GM18499 (cell line): ENCODE measurements around the gene GFPT2.

Experiments used
- ATAC-seq: cut with Tn5 transposase; IDR thresholded peaks from one replicate; pipeline ENCODE4 v1.9.1; 2021; ENCODE audit warnings: moderate number of reproducible peaks; ENCODE audit not compliant: insufficient read depth, unreplicated experiment

GFPT2 gene

DNA sequence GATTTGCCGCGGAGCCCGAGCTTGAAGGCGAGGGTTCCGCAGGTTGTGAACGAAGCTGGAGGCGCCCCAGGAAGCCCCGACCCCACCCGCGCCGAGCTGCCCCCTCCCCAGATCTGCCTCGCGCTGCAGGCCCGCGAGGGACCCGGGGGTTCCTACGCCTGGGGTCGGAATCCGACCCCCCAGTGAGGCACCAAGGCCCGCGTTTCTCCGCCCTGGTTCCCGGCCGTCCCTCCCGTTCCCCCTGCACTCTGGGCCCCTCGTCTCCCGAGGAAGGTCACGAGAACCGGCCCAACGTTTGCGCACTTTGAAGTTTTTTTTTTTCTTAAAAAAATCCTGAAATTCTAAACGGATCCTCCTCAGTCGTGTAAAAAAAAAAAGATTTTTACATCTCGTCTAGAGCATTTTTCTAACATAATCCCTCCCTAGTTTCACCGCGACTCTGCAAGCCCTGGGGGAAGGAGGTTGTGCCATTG, 880 bp upstream of the GFPT2 start:
- ATAC-seq = no peak

DNA sequence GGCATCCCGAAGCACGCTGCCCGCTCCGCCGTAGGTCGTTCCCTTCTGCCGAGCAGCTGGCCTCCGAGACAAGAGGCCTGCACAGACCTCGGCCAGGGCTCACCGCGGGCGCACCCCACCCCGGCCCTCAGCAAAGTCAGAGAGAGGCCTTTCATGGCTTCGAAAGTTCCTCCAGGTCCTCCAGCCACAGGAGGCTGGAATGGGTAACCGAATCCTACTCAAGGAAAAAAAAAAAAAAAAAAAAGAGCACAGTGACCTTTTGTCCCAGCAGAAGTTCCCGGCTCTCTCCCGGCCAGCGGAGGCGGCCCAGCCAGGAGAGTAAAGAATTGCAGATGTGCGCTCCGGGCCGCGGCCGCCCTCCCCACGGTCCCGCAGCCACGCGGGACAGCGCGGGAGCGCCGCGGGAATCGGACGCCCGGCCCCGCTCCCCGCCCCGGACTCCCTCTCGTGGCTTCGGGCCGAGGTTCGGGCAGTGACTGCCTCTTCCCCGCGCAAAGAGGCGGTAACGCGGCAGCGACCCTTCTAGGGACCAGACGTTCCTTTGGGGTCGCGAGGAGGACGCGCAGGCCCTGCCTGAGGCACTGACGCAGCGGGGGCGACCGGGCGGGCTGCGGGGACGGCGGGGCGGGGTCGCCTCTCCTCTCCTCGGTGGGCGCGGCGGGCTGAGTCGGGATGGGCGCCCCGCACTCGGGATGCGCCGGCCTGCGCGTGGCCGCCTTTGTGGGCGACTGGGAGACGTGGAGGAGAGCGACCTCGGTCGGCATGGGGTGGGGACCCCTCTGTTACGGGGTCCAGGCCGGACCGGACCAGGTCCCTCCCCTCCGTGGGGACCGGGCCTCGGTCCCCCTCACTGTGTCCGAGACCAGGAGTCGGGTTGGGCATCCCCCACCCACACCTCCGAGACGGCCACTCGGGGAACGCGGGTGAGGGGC, 754 bp downstream of the GFPT2 start:
- ATAC-seq = no peak

DNA sequence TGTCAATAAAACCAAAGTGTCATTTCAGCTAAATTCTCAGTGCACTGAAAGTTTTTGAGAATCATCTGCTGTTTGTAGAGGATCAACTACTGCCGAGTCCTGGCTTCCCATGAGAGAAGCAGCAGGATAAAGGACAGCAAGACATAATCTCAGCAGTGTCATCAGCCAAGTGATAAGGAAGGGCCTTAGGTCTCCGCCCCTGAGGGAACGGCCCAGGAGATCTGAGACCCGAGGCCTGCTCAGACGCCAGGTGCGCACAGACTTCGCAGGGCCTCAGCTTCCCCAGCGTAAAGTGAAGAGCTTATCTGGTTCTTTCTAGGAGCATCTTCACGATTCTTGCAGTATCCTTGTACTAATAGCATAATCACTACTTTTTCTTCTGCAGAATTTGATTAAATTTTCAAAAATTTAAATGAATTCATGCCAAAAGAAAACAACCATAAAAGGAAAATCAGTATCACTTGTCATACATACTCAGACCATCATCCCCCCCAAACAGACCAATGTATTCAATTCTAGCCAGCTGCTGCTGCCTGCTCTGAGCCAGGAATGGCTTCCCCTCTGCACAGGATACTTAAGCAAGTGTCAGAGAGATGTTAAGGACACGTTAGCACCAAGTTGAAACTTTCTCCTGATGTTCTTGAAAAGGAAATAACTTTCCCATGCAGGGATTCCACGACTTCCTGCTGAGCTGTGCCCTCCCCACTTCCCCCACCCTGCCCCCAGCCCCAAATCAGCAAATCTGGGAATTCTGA, 2.2 kb downstream of the GFPT2 start:
- no peak for ATAC-seq

DNA sequence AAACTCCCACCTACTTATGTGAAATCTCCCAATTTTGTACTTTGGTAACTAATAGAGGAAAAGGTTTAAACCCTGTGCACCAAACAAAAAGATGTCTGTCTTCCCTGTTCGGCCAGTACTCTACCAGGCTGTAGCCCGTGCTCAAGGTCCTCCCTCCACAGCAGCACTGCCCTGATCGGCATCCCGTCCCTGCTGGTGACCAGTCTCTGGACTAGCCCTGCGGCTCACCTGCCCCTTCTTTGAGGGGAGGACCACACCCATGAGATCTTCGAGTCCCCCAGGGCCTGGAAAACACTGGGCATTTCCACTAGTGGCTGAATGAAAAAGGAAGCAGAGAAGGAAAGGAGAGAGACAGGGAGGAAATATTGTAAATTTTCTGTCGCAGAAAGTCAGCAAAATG, 2.8 kb downstream of the GFPT2 start:
- no peak for ATAC-seq

DNA sequence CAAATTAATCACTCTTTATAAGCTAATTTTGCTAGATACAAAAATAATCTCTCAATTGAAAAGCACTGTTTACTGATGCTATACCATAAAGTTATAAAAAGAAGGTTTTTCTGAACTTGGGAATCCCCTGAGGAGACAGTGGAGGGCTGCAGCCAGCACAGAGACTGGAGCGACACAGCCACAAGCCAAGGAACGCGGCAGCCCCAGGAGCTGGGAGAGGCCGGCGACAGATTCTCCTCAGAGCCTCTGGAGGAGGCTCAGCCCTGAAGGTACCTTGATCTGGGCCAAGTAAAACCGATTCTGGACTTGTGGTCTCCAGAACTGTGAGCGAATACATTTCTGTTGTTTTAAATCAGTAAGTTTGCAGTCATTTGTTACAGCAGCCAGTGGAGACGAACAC, 3.7 kb downstream of the GFPT2 start:
- no peak for ATAC-seq

DNA sequence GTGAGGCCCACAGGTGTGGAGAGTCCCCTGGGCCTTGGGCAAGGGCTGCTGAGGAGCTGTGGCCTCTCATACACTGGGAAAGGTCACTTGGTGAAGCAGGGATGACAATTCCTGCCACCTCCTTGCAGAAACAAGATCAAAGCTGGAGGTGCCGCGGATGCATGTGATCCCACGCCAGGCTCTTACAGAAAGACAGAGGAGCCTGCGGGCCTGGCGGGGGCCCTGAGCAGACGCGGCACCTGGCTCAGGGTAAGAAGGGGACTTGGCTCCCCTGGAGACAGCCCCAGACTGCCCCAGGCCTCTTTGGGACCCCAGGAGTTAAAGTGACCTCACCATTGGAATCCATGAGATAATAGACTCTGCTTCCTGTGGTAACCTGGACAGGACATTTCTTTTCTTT, 4.8 kb downstream of the GFPT2 start:
- ATAC-seq = no peak

DNA sequence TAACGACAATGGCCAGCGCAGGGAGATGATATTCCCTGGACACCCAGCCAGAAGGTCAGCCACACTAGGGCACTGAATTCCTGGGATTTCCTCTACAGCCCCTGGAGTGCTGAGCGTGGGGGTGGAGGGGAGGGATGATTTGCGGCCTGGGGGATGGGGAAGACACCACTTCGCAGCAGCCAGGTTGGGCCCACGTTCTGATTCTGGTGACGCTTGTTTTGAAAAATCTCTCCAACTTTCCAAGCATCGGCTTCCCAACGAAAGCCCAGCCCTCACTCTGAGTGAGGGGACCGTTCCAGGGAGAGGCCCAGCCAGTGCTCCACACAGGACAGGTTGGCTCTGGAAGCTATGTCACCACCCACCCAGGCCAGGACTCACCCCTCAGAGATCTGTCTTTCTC, 5.4 kb downstream of the GFPT2 start:
- no peak for ATAC-seq

DNA sequence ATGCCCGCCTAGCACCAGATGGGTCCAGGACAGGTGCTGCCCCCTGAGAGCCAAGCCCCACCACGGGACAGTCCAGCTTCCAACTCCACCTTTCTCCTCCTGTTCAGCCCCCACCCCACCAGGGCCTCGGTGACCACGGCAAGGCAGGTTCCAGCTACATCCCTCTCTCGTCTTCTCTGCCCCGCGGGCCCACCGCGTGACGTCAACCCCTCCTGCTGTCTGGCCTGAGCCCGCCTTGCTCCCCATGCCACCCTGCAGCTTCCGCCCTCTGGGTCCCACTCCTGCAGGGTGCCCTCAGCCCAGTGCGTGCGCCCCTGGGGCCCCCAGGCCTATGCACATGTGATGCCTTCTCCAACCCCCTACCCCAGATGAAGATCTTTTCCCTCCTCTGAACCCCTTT, 6.8 kb downstream of the GFPT2 start:
- ATAC-seq = no peak

DNA sequence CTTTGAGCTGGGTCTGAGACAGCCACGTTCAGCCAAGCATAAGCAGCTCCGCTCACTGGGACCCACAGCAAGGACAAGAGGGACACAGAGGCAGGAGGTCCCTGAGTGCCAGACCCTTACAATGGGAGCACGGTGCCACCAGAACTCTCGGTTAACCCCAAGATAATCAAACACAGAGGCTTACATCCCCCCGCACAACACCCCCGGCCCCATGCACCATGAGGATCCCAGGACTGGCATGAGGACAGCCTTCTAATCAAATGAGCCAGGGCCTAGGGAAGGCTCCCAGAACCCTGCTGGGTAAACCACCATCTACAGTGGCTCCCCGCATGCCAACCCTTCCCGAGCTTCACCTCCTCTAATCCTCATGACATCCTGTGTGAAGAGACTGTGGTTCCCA, 7.4 kb downstream of the GFPT2 start:
- no peak for ATAC-seq

DNA sequence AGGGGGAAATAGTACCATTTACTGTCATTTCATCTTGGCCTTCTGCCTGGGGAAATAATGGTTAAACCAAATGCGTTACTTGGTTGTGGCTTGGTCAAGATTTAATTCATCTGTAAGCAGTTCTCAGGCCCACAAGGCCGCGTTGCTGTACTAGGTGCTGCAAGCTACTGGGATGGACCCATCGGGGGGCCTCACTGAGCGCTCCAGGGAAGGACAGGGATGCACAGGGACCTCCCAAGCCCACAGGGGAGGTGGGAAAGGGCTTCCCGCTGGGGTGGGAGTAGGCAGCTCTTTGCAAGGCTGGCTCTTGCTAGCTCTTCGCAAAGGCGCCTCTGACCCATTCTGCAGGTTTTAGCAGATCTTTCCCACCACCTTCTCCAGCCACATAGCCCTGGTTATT, 8.0 kb downstream of the GFPT2 start:
- no peak for ATAC-seq

DNA sequence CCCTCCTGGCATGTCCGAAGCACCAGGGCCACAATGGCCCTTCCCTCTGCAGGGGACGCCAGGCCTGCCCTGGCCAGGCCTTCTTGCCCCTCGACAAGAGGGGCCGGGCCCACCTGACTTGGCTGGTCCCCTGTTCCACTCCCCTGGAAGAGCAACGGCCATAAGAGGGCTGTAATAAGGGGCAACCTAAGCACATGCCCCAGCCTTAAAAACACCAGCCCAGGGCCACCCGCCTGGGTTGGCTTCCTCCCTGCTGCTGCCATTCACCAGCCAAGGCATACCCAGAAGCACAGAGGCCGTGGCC, 8.5 kb downstream of the GFPT2 start:
- no peak for ATAC-seq

DNA sequence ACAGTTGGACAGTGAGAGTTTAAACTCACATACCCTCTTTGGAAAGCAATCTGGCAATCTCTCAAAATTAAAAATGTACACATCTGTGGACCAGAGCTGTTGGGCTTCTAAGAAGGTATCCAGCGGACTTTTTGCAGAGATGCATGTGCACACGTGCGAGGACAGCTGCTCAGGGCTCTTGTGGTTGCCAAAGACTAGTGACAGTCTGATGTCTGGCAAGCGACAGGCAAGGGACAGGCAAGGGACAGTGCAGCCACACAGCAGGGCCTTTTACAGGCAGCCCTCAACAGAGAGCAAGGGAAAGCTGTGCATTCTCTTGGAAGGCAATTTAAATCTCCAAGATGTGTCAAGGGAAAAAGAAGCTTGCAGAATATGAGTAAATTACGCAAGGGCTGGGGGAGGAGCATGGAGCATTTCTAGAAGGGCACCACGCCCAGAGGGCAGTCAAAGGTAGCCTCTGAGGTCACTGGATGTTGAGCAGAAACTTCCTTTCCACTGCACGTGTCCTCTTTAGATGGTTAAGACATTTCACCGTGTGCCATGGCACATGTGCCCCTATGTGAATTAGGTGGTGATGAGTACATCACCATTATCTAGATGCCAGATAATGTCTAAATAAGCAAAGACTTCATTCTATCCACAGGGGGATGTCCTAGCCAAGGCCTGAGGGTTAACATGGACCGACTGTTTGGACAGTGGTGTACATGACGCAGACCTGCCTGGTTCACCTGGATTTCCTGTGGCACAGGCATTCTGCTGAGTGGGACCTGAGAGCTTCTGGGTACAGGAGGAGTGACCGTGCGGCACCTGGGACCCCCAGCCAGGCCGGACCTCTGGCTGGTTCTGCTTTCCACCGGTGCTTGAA, 9.1 kb downstream of the GFPT2 start:
- no peak for ATAC-seq

DNA sequence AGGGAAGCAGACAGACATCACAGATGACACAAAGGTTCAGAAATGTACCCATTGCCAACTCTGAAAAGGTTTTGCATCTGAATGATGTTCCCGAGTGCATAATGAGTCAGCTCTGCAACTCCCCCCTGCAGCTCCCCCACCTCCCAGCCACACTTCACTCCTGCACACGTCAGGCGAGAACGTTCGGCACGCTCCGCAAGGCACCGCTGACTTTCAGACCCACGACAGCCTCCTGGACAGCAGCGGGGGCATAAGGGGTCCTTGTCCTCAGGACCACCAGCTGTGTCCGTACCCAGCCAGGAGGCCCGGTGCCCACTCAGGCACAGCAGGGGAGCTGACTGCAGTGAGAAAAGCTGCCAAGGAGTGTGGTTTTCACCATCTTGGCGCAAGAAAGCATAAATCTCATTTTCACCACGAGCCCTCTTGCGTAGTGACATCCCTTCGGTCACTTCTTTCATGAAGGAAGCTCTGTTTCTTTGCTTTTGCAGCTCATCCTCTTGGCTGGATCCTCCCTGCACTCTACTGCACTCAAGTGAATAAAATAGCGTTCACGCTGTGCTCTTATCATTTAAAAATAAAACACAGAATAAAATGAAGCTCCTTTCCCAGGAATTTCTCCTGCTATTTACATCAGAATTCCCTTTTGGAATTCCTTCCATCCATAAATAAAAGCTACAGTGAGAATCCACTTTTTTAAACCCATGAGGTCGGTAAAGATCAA, 9.9 kb downstream of the GFPT2 start:
- ATAC-seq = no peak

DNA sequence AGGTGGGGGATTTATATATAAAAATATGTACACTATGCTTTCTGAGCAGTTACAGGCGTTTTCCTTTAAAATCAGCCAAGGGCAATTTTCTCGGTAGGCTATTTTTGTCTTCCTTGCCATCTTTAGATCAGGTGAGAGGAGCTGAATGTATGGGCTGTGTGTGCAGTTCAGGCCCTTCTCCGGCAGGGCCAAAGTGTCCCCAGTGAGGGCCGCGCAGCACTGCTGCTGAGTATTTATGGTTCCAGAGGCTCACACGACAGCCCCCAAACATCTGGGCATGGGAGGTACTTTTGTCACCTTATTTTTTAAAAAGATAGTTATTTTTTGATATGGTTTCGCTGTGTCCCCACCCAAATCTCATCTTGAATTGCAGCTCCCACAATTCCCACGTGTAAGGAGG, 11.5 kb downstream of the GFPT2 start:
- ATAC-seq = no peak

DNA sequence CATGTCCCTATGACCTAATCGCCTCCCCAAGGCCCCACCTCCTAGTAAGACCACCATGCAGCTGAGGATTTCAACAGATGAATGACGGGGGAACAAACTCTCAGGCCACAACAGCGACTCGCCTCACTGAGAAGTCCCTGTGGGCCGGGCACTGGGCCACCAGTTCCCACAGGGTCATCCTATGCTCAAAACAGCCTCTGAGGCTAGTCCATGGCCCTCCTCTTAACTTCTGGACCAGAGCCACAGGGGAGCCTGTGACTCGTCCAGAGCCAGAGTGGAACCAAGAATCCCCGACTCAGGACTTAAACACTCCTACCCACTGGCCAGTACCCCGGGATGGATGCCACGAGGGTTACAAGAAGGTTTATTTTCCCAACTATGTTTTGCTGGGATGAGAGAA, 12.3 kb downstream of the GFPT2 start:
- ATAC-seq = no peak

DNA sequence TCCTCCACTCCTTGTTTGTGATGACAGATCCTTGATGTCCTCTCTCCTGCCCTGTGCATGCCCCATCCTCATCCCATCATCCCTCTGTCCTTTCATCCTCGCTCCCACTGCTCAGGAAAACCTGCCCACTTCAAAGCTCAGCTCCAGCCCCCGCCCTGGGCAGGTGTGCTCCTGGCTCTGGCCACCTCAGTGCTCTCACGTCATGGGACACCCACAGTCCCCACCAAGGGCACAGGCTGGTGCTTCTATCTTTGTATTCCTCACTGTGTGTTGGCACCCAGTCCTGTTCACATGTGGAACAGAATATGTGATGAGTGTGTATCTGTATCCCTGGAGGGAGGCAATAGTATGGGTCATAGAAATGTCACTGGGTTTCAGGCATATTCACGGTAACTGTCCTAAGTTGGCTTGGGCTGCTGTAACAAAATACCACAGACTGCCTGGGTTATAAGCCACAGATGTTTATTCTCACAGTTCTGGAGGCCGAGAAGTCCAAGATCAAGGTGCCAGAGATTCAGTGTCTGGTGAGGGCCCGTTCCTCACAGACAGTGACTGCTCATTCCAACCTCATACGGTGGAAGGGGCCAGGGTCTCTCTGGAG, 13.5 kb downstream of the GFPT2 start:
- no peak for ATAC-seq

DNA sequence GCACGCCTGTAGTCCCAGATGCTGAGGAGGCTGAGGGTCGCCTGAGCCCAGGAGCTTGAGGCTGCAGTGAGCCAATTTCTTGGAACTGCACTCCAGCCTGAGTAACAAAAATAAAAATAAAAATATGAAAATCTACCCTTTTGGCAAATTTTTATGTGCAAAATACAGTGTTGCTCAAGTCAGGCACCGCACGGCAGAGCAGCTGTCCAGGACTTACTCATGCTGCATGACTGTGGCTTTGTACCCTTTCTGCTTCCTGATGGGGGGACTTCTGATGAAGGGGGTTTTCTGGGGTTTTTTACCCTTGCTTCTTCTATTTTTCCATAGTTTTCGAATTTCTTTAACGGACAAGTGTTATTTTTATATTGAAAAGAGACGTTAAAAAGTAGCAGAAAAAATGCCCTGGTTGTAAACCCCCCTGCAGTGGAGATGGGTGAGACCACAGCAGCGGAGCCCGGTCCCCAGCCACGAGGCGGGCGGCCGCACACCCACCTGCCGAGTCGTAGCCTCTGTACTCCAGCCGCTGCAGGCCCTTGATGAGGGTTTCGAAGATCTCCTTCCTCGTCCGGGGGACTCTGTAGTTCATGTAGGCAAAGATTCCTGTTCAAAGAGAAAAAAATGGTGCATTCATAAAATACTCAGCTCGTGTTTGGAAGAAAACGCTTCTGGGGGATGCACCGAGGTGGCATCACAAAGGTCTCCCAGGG, 15.0 kb downstream of the GFPT2 start:
- ATAC-seq = no peak

DNA sequence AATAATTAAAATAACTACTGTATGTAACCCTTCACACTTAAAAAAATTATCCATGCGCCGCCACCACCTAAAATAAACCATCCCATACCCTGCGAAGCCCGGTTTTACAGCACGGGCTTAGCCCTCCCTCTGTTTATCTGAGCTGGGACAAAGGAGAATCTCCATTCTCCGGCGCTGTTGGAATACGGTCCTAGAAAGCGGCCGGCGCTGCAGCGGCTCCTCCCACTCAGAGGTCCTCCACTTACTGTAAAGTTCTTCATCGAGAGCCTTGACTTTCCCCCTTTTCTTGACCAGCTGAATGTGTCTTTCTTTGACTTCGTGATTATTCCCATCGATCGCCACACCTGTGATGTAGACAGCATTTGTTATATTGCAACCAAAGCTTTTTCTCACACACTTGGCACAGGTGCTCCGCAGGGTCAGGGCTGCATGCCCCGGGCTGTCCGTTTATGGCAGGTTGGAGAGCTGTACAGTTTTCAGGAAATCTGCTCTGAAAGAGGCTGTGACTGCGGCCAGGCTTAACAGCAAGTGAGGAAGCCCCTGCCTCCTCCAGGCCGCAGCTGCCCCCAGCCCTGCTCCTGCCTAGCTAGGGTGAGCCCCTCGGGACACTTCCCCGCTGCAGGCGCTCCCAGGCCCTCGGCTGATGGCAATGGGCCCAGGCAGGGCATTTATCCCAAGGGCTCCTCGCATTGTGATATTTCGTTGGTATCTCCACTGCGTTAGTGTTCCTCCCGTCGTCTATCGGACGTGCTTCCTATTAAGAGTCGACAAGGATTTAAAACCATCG, 16.7 kb downstream of the GFPT2 start:
- ATAC-seq = no peak
